ENCODE data around the gene CHST11.

DNA sequence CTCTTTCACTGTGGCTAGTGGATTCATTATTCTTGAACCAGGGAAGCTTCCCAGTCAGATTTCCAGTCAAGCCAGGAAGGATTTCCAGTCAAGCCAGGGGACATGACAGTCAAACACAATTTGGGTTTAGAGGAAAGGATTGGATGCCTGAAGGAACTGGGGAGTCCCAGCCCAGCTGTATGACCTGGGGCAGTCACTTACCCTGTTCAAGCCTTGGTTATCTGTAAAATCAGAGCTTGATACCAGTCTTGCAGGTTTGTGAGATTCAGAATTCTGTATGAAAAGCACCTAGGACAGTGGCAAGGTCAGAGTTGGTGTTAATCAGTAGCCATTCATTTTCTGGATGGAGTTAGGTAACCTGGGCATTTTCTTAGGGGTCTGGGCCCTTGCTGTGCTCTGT, 152.7 kb downstream of the CHST11 start:
- TF ChIP-seq, protein P1, sequence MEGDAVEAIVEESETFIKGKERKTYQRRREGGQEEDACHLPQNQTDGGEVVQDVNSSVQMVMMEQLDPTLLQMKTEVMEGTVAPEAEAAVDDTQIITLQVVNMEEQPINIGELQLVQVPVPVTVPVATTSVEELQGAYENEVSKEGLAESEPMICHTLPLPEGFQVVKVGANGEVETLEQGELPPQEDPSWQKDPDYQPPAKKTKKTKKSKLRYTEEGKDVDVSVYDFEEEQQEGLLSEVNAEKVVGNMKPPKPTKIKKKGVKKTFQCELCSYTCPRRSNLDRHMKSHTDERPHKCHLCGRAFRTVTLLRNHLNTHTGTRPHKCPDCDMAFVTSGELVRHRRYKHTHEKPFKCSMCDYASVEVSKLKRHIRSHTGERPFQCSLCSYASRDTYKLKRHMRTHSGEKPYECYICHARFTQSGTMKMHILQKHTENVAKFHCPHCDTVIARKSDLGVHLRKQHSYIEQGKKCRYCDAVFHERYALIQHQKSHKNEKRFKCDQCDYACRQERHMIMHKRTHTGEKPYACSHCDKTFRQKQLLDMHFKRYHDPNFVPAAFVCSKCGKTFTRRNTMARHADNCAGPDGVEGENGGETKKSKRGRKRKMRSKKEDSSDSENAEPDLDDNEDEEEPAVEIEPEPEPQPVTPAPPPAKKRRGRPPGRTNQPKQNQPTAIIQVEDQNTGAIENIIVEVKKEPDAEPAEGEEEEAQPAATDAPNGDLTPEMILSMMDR (IDR thresholded peaks at IDR 0.05), result no peak
- no peak for TF ChIP-seq POLR2A (IDR thresholded peaks at IDR 0.05)
- no peak for TF ChIP-seq EP300 (IDR thresholded peaks at IDR 0.05)

Data from ovary (tissue), 3 donors.